Esophagus muscularis mucosa (tissue), 4 donors: ENCODE results near the gene NRXN3. TPM values are rescaled to one million over a fixed set of nuclear protein-coding genes. Genes with fewer than 3 reads are reported as not detected.

ENCODE experiments used
- DNase-seq: peaks from one replicate; pipeline ENCODE4 v3.0.0-alpha.2; 2017; ENCODE audit errors: extremely low spot score
- H3K27ac ChIP-seq, 4 donors: fragments of 200-600 bp; sonication (generic); replicated peaks in 1 of 4; 1 replicate in 3 of 4; 2 replicates in 1 of 4; pipeline ENCODE4 v1.5.1; 2016 to 2019; ENCODE audit warnings: mild to moderate bottlenecking in 1 of 4
- H3K27me3 ChIP-seq, 4 donors: fragments of 200-600 bp; sonication (generic); one replicate each; pipeline versions ENCODE4 v1.5.1 to v1.6.0; 2016 to 2019
- H3K36me3 ChIP-seq, 4 donors: fragments of 200-600 bp; sonication (generic); one replicate each; pipeline ENCODE4 v1.5.1; 2016 to 2019
- H3K4me1 ChIP-seq, 4 donors: fragments of 200-600 bp; sonication (generic); one replicate each; pipeline ENCODE4 v1.5.1; 2016 to 2019
- H3K4me3 ChIP-seq, 4 donors: fragments of 200-600 bp; sonication (generic); 1 replicate in 2 of 4; 2 replicates in 2 of 4; pipeline ENCODE4 v1.5.1; 2016 to 2019; ENCODE audit warnings: mild to moderate bottlenecking in 4 of 4, moderate library complexity in 1 of 4
- H3K9me3 ChIP-seq, 4 donors: fragments of 200-600 bp; sonication (generic); 1 replicate in 3 of 4; 2 replicates in 1 of 4; pipeline ENCODE4 v1.5.1; 2016 to 2019
- CTCF ChIP-seq, 3 experiments: fragments of 200-600 bp in 2 of 3; fragments of 450-650 bp in 1 of 3; sonication (generic) in 2 of 3; IDR thresholded peaks; one replicate each; pipeline ENCODE4 v1.5.1; 2017 to 2019; ENCODE audit warnings: antibody characterized with exemption in 3 of 3, mild to moderate bottlenecking in 2 of 3, moderate library complexity in 1 of 3
- EP300 ChIP-seq: sonication (generic); formaldehyde crosslinking; IDR thresholded peaks from one replicate; pipeline ENCODE4 v1.6.1; 2017; ENCODE audit warnings: antibody characterized with exemption
- POLR2A ChIP-seq: fragments of 450-650 bp; IDR thresholded peaks from one replicate; pipeline ENCODE4 v1.6.1; 2017; ENCODE audit warnings: antibody characterized with exemption, moderate library complexity, mild to moderate bottlenecking, low read depth
- POLR2AphosphoS5 ChIP-seq, 2 donors: sonication (generic); formaldehyde crosslinking; IDR thresholded peaks; one replicate each; pipeline ENCODE4 v1.6.1; 2017; ENCODE audit warnings: antibody characterized with exemption in 2 of 2
- WGBS: methylation state at CpG from one replicate; pipeline ENCODE4 v1.1.5; 2018; 5-methylcytosine and 5-hydroxymethylcytosine counted together
- intact Hi-C: fragments of 100-400 bp; cut with DNase I; formaldehyde crosslinking; loops from one replicate; pipeline ENCODE4 v1.15.1; 2023
- total RNA-seq, 4 donors: library from RNA; depleted of rRNA; stranded (reverse); fragments of >200 nt; gene quantifications; one replicate each; pipeline versions ENCODE4 v1.1.0 to v1.2.1, GENCODE V29; 2016

NRXN3 gene
- total RNA-seq, 4 donors from 2014 or later = 71.1 to 159 (median 122) TPM

GRCh38 chr14:79279645-79280597 is 1109.7 kb downstream of the NRXN3 start:
- Histone ChIP-seq H3K27me3 (no peaks in the 10 kb centered on the region), H3K4me1 (peaks cover 10 to 38% (median 28%) of the 10 kb centered on the region in 4 donors), H3K27ac (peak overlapping the region; percentile 71 to 80 (median 76)), H3K36me3 (no peaks in the 10 kb centered on the region), H3K4me3 (peak overlapping the region; percentile 65 to 87 (median 71)), H3K9me3 (no peaks in the 10 kb centered on the region)
- intact Hi-C loops = loop anchor here (5.0 to 10.0 kb wide), 4 partner anchors 85 to 315 kb away; no protein-coding TSS in a partner anchor
- no peak for DNase-seq
- WGBS = 2% methylated on average over 41 of the region's 41 CpGs
- TF ChIP-seq POLR2A (no peak), CTCF (IDR thresholded peaks at IDR 0.05) (no peak), EP300 (no peak), POLR2AphosphoS5 (IDR thresholded peaks at IDR 0.05) (no peak)

GRCh38 chr14:79281244-79282152 is 1111.3 kb downstream of the NRXN3 start:
- Histone ChIP-seq H3K27me3 (no peaks in the 10 kb centered on the region), H3K36me3 (no peaks in the 10 kb centered on the region), H3K9me3 (no peaks in the 10 kb centered on the region), H3K27ac (peak overlapping the region; percentile 20 to 80 (median 73)), H3K4me1 (peaks cover 10 to 46% (median 30%) of the 10 kb centered on the region in 4 donors), H3K4me3 (peak overlapping the region; percentile 65 to 87 (median 71))
- intact Hi-C loops = loop anchor here (5.0 to 10.0 kb wide), 3 partner anchors 83 to 269 kb away; no protein-coding TSS in a partner anchor
- no peak for DNase-seq
- WGBS = 12% methylated on average over 6 of the region's 6 CpGs
- TF ChIP-seq CTCF (IDR thresholded peaks at IDR 0.05) (no peak), POLR2A (no peak), POLR2AphosphoS5 (IDR thresholded peaks at IDR 0.05) (no peak)

GRCh38 chr14:79284621-79285020 is 1114.4 kb downstream of the NRXN3 start:
- TF ChIP-seq EP300 (no peak), CTCF (IDR thresholded peaks at IDR 0.05) (no peak), POLR2A (no peak), POLR2AphosphoS5 (IDR thresholded peaks at IDR 0.05) (no peak)
- Histone ChIP-seq H3K36me3 (no peaks in the 10 kb centered on the region), H3K4me1 (peaks cover 3 to 48% (median 41%) of the 10 kb centered on the region in 4 donors), H3K27ac (peak overlapping the region in 1 of 4 donors; percentile 7), H3K9me3 (no peaks in the 10 kb centered on the region), H3K4me3 (peak overlapping the region; percentile 65 to 87 (median 71)), H3K27me3 (no peaks in the 10 kb centered on the region)
- intact Hi-C loops = loop anchor here (5.0 to 10.0 kb wide), 3 partner anchors 80 to 272 kb away; no protein-coding TSS in a partner anchor
- no peak for DNase-seq
- 85% methylated on average over 1 of the region's 1 CpG for WGBS

- Histone ChIP-seq H3K27me3 (no peaks in the 10 kb centered on the region), H3K36me3 (no peaks in the 10 kb centered on the region), H3K4me1 (peaks cover 0 to 48% (median 42%) of the 10 kb centered on the region in 4 donors), H3K9me3 (no peaks in the 10 kb centered on the region), H3K27ac (peak overlapping the region in 1 of 4 donors; percentile 24), H3K4me3 (peak overlapping the region; percentile 65 to 87 (median 71))
- no peak for TF ChIP-seq EP300
- no peak for TF ChIP-seq POLR2AphosphoS5 (IDR thresholded peaks at IDR 0.05)
- TF ChIP-seq POLR2A = no peak
- TF ChIP-seq CTCF (IDR thresholded peaks at IDR 0.05) = no peak
- DNase-seq = no peak
- intact Hi-C loops = loop anchor here (10.0 kb wide), 2 partner anchors 80 to 160 kb away; no protein-coding TSS in a partner anchor
Observed at GRCh38 chr14:79285263-79285662, 1115.1 kb downstream of the NRXN3 start.
